Measurements from ENCODE around the gene ADH1A.
"Not testable (repeated sequence)": the region's sequence is repeated elsewhere in the genome, so short reads cannot be mapped to it uniquely, and the experiment has no call there.

Gene ADH1A

GRCh38 chr4:99235955-99236354 is 54.8 kb downstream of the ADH1A start:
- no peak for DNase-seq (ENCODE audit: low read depth, low spot score)
- TF ChIP-seq SUZ12 (IDR thresholded peaks at IDR 0.05; ENCODE audit: extremely low read depth, insufficient read depth, insufficient read length) (no peak), YY1 (IDR thresholded peaks at IDR 0.05; ENCODE audit: insufficient read depth, insufficient read length) (no peak), ZNF274 (IDR thresholded peaks at IDR 0.05; ENCODE audit: low read depth, low read length) (no peak)
- Histone ChIP-seq H3K9me3 (ENCODE audit: insufficient read depth, low read length) (no peaks in the 10 kb centered on the region), H3K4me1 (ENCODE audit: insufficient read depth, insufficient read length) (no peaks in the 10 kb centered on the region), H3K36me3 (ENCODE audit: insufficient read depth, insufficient read length, low read length) (no peaks in the 10 kb centered on the region), H3K9ac (ENCODE audit: insufficient read length, low read depth) (no peak overlapping the region), H3K4me3 (ENCODE audit: insufficient read length, low read depth) (no peak overlapping the region), H3K27me3 (ENCODE audit: insufficient read depth, insufficient read length) (no peaks in the 10 kb centered on the region)

GRCh38 chr4:99234331-99235010 is 56.3 kb downstream of the ADH1A start:
- H3K27me3 ChIP-seq (ENCODE audit: insufficient read depth, insufficient read length) = no peaks in the 10 kb centered on the region
- no peaks in the 10 kb centered on the region for H3K4me1 ChIP-seq (ENCODE audit: insufficient read depth, insufficient read length)
- no peaks in the 10 kb centered on the region for H3K9me3 ChIP-seq (ENCODE audit: insufficient read depth, low read length)
- no peak overlapping the region for H3K4me3 ChIP-seq (ENCODE audit: insufficient read length, low read depth)
- no peak for DNase-seq (ENCODE audit: low read depth, low spot score)
- TF ChIP-seq ZNF274 (IDR thresholded peaks at IDR 0.05; ENCODE audit: low read depth, low read length) (no peak), SUZ12 (IDR thresholded peaks at IDR 0.05; ENCODE audit: extremely low read depth, insufficient read depth, insufficient read length) (no peak), YY1 (IDR thresholded peaks at IDR 0.05; ENCODE audit: insufficient read depth, insufficient read length) (no peak)
- no peaks in the 10 kb centered on the region for H3K36me3 ChIP-seq (ENCODE audit: insufficient read depth, insufficient read length, low read length)
- no peak overlapping the region for H3K9ac ChIP-seq (ENCODE audit: insufficient read length, low read depth)

- not testable (repeated sequence) for H3K4me3 ChIP-seq (ENCODE audit: insufficient read length, low read depth); H3K9ac ChIP-seq (ENCODE audit: insufficient read length, low read depth); H3K27me3 ChIP-seq (ENCODE audit: insufficient read depth, insufficient read length); H3K9me3 ChIP-seq (ENCODE audit: insufficient read depth, low read length); DNase-seq (ENCODE audit: low read depth, low spot score); H3K36me3 ChIP-seq (ENCODE audit: insufficient read depth, insufficient read length, low read length); H3K4me1 ChIP-seq (ENCODE audit: insufficient read depth, insufficient read length)
These were observed 57.4 kb downstream of the ADH1A start for GRCh38 chr4:99233397-99233796.

GRCh38 chr4:99228706-99229105 is 62.1 kb downstream of the ADH1A start:
- not testable (repeated sequence) for H3K4me3 ChIP-seq (ENCODE audit: insufficient read length, low read depth); DNase-seq (ENCODE audit: low read depth, low spot score); H3K9me3 ChIP-seq (ENCODE audit: insufficient read depth, low read length); H3K4me1 ChIP-seq (ENCODE audit: insufficient read depth, insufficient read length); H3K9ac ChIP-seq (ENCODE audit: insufficient read length, low read depth); H3K27me3 ChIP-seq (ENCODE audit: insufficient read depth, insufficient read length); H3K36me3 ChIP-seq (ENCODE audit: insufficient read depth, insufficient read length, low read length)

DNA sequence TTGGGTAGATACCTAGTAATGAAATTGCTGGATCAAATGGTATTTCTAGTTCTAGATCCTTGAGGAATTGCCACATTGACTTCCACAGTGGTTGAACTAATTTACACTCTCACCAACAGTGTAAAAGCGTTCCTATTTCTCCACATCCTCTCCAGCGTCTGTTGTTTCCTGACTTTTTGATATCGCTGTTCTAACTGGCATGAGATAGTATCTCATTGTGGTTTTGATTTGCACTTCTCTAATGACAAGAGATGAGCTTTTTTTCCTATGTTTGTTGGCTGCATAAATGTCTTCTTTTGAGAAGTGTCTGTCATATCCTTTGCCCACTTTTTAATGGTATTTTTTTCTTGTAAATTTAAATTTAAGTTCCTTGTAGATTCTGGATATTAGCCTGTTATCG is 63.1 kb downstream of the ADH1A start:
- H3K27me3 ChIP-seq (ENCODE audit: insufficient read depth, insufficient read length); DNase-seq (ENCODE audit: low read depth, low spot score); H3K9ac ChIP-seq (ENCODE audit: insufficient read length, low read depth); H3K9me3 ChIP-seq (ENCODE audit: insufficient read depth, low read length); H3K4me1 ChIP-seq (ENCODE audit: insufficient read depth, insufficient read length); H3K4me3 ChIP-seq (ENCODE audit: insufficient read length, low read depth); H3K36me3 ChIP-seq (ENCODE audit: insufficient read depth, insufficient read length, low read length): not testable (repeated sequence)
